HG03571 (cell line): ENCODE measurements around the gene PCNT.
A peak's percentile ranks its signal among the peaks of the same experiment; 100 is the strongest.
"Not testable (repeated sequence)": the region's sequence is repeated elsewhere in the genome, so short reads cannot be mapped to it uniquely, and the experiment has no call there.

ENCODE experiments used
- ATAC-seq: cut with Tn5 transposase; IDR thresholded peaks from one replicate; pipeline ENCODE4 v1.9.1; 2021; ENCODE audit not compliant: unreplicated experiment

PCNT gene

DNA sequence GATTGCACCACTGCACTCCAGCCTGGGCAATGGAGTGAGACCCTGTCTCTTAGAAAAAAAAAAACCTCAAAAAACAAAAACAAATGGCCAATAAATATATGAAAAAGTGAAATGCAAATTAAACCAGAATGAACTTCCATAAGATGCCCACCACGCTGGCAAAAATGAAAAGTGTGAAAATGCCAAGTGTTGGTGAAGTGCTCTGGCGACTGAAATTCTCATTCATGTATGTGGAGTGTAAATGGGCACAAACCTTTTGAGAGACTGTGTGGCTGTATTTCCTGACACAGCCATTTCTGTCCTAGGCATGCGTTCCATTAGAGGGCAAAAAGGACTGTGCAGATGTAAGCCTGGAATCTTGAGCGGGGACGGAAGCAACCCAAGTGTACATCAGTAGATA is 19.5 kb upstream of the PCNT start:
- no peak for ATAC-seq

DNA sequence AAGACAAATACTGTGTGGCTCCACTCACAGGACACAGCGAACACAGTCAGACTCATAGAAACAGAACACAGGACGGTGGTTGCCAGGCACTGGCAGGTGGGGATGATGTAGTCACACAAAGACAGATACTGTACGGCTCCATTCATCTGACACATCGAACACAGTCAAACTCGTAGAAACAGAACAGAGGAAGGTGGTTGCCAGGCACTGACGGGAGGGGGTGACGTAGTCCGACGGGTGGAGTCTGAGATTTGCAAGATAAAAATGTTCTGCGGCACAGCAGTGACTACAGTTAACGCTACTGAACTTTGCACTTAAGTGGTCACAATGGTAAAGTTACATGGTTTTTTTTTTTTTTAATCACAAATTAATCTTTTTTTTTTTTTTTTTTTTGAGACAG is 19.0 kb upstream of the PCNT start:
- no peak for ATAC-seq

- ATAC-seq = no peak
Measured at GRCh38 chr21:46307625-46308024, 16.3 kb upstream of the PCNT start.

DNA sequence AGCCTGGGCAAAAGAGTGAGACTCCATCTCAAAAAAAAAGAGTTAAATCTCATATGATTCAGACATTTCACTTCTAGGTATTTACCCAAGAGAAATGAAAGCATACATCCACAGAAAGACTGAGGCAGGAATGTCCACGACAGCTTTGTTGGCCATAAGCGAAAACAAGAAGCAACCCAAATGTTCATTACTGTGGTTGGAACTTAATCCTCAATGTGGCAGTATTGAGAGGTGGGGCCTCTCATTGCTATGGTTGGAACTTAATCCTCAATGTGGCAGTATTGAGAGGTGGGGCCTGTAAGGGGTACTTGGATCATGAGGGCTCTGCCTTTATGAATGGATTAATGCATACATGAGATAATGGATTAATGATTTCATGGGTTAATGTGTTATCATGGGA is 15.5 kb upstream of the PCNT start:
- ATAC-seq = no peak

DNA sequence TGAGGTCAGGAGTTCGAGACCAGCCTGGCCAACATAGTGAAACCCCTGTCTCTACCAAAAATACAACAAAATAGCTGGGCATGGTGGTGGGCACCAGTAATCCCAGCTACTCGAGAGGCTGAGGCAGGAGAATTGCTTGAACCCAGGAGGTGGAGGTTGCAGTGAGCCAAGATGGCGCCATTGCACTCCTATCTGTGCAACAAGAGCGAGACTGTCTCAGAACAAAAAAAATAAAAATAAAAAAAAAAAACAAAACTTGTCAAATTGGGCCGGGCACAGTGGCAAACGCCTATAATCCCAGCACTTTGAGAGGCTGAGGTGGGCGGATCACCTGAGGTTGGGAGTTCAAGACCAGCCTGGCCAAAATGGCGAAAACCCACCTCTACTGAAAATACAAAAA is 13.7 kb upstream of the PCNT start:
- ATAC-seq = not testable (repeated sequence)

GRCh38 chr21:46311568-46311967 is 12.4 kb upstream of the PCNT start:
- ATAC-seq = no peak

- ATAC-seq = no peak
Measured at GRCh38 chr21:46312949-46313348, 11.0 kb upstream of the PCNT start.

DNA sequence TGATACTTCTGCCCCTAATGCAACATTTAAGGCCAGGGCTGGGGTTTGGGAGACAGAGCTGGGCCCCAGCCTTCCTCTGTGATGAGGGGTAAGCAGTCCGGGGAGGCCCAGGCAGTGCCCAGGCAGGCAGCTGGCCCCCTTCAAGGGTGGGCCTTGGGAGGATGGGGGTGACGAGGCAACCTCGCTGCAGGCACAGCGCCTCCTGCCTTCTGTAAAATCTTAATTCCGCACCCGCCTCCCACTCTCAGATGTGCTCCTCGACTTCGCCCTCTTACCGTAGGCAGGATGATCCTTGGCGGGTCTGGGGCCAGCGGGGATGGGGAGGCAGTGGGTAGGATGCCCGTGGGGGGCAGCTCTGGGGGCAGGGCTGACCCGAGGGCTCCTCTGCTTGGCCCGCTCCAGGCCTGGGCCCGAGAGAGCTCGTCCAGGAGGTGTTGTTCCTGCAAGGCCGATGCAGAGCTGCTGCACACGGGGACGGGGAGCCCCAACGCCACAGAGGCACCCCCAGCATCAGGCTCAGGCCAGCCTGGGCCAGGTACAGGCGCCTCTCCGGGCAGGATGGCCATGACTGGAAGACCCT is 9.4 kb upstream of the PCNT start:
- no peak for ATAC-seq

DNA sequence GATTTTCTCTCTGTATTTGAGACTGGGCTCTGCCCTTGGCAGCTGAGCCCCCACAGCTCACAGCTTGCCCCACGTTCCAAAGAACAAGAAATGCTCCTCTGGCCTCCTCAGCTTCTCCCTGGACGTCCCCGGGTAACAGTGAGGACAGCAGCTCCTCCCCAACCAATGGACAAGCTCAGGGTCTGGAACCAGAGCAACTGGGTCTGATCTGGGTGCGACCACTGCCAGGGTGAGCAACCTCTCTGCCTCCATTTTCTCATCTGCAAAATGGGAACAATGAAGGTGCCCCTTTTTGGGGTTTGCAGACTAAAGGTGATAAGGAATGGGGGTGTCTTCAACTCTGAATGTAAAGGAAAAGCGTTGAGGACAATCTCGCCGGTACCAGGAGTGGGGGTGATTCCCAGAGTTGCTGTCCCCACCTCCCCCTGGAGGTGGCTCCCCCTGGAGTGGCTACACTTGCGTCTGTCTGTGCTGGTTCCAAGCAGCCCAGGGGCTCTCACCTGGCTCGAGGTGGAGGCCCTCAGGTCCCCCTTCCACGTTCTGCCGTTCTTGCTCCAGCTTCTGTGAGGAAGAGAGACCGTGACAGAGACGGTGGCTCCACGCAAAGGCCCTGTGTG is 7.1 kb upstream of the PCNT start:
- ATAC-seq = no peak

- no peak for ATAC-seq
Measured at GRCh38 chr21:46317710-46318463, 6.1 kb upstream of the PCNT start.

DNA sequence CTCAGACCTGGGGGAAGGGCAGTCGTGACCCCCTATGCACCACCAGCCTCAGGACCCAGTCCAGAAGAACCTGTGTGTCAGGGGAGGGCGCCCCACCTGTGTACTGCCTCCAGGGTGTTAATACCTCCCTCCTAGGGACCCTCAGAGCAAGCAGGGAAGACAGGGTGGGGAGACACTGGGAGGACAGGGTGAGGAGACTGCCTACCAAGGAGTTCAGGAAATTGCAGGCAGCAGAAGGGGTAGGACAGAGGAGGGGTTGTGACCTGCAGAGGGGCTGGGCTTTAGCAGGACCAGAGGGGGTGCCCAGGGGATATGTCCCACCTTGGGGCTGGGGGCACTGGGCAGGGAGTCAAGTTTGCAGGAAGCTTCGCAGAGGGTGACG is 5.5 kb upstream of the PCNT start:
- ATAC-seq = no peak

DNA sequence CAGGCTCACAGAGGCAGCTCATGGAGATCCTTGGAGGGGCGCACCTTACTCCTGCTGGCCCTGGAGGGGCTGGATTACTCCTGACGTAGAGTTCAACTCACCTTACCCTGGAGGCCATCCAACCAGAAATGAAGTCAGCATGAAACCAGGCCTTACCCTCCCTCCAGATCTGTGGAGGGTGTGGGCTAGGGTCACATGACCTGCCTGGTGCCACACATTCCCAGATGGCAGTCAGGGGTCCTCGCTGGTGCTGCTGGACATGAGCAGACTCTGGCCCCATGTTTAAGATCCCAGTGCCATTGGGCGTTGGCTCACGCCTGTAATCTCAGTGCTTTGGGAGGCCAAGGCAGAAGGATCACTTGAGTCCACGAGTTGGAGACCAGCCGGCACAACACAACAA is 4.8 kb upstream of the PCNT start:
- no peak for ATAC-seq

- ATAC-seq = no peak
Measured at GRCh38 chr21:46320331-46320801, 3.6 kb upstream of the PCNT start.

- ATAC-seq = no peak
Measured at GRCh38 chr21:46322351-46323226, 1.4 kb upstream of the PCNT start.

- no peak for ATAC-seq
Measured at GRCh38 chr21:46323227-46323709, 688 bp upstream of the PCNT start.

- peak; percentile 41 for ATAC-seq
Measured at GRCh38 chr21:46324390-46325072, 575 bp downstream of the PCNT start.

GRCh38 chr21:46325073-46325912 is 1.3 kb downstream of the PCNT start:
- no peak for ATAC-seq

DNA sequence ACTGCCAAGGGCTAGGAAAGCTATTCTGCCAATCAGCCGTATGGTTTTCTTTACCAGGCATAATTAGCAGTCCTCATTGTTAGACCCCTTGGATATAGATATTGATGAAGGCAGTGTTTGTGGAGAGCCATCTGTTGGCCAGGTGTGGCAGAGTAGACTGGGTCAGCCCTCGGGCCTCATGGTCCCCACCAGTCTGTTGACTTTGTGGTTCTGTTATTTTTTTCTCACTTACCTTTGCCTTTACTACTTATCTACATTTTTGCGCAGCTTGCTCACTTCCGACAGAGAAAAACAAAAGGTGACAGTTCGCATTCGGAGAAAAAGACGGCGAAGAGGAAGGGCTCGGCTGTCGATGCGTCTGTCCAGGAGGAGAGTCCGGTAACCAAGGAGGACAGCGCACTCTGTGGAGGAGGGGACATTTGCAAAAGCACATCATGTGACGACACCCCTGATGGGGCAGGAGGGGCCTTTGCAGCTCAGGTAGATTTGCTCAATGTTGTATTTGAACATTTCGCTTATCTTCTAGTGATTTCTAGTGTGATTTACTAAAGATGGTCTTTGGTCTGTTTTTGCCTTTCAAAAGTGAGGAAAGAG is 2.3 kb downstream of the PCNT start:
- ATAC-seq = no peak

DNA sequence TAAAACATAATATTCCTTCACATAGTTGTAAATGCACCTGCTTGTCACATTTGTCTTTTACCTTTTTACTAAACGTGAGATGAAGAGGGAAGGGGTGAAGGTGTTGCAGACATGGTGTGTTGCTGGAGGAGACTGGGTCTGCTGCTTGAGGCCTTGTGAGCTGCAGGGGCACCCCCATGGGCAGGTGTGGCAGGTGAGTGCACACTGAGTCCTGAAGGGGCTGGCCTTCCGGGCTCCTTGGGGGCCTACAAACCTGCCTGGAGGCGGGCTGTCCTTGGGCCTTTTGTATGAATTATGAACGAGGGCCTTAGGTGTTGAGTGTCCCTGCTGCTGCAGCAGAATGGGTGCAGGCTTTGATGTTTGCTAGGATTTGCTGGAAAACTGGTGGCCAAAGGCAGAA is 3.8 kb downstream of the PCNT start:
- no peak for ATAC-seq
